ENCODE measurements around the gene RESP18. TPM values are rescaled to one million over a fixed set of nuclear protein-coding genes. Genes with fewer than 3 reads are reported as not detected.
"Not testable (repeated sequence)": the region's sequence is repeated elsewhere in the genome, so short reads cannot be mapped to it uniquely, and the experiment has no call there.

Gene RESP18
- total RNA-seq, 1 donor from 2014 or later = not detected

DNA sequence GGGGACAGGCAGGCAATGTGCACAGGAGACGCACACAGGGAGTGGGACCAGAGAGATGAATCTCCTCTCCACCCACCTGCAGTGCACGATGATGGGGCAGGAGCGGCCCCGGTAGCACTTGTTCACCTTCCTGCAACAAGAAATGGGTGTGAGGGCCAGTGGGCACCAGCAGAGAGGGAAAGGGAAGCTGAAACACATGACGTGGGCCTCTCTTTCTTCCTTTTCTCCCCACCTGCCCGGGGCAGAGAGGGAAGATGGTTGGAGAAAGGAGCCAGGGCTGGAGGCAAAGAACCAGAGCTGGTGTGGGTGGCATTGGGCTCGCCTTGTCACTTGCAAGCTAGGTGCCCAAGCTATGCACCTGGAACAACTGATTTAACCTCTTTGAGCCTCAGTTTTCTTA is 41.1 kb downstream of the RESP18 start:
- ATAC-seq = no peak

DNA sequence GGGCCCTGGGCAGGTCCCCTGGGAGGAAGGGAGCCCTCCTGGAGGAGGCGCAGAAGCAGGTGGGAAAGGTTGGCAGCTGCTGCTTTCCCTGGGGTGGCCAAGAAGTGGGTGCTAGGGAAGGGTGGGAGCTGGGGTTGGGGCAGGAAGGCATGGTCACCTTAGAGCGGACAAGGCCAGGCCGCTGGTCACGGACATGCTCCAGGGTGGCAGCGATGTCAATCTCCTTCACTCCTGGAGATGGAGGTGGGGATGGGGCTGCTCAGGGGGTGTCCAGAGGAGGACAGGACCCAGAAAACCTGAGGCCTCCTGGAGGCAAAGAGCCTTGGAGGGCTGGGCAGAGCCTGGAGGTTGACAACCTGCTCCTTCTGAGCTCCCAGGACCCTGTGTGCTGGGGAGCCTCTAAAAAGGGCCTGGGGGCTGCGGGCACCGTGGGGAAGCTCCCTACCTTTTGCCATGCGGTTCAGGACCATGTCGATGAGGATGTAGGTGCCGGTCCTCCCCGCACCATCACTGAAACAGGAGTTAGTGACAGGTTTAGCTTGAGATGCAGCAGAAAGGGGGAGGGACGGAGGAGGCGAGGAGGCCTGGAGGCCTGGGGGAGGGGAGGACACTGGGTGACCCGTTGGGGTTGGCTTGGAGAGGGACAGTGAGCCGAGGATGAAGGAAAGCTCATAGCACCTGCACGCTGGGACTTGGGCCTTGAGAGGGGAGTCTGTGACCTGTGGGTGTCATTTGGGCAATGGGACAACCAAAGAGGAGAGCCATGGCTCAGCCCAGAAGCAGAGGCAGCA is 42.0 kb downstream of the RESP18 start:
- ATAC-seq = no peak

DNA sequence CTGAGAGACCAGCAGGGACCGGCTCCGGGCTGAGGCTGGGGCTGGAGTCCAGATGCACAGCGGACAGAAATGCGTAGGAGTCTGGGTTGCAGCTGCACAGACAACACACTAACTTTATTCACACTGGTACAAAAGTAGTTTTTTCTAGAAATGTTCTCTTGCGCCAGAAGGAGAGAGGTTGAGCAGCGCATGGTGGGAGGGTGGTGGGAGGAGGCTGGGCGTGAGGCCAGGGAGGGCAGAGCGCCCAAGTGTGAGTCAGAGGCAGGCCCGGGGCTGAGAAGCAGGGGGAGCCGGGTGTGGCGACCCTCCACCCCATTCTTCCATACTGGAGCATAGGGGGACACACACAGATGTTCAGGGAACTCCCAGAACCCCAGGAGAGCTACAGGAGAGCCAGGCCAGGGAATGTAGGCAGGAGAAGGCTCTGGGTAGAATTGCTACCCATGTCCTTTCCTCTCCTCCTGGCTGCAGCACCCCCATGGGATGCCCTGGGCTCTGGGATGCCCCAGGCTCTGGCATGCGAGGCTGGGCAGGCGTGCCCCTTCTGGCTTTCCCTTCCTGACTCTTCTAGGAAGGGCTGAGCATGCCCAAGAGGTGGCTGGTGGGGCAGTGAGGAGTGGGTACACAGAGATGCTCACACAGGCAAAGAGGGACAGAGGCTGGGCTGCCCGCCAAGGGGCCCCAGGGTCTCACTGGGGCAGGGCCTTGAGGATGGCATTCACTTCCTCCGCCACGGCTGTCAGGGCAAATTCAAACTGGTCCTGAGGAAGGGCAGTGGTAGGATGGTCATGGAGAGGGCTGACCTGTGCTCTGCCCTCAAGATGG is 42.8 kb downstream of the RESP18 start:
- ATAC-seq = peak; percentile 21

DNA sequence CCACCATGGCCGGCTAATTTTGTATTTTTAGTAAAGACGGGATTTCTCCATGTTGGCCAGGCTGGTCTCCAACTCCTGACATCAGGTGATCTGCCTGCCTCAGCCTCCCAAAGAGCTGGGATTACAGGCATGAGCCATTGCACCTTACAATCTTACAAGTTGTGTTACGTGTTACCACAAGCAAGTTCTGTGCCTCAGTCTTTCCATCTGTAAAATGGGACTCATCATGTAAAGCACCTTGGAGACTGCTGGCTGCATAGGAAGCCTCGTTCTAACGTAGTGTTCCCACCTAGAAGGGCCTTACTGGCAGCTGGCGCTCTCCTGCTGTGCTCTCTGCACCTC is 43.4 kb downstream of the RESP18 start:
- ATAC-seq = no peak

DNA sequence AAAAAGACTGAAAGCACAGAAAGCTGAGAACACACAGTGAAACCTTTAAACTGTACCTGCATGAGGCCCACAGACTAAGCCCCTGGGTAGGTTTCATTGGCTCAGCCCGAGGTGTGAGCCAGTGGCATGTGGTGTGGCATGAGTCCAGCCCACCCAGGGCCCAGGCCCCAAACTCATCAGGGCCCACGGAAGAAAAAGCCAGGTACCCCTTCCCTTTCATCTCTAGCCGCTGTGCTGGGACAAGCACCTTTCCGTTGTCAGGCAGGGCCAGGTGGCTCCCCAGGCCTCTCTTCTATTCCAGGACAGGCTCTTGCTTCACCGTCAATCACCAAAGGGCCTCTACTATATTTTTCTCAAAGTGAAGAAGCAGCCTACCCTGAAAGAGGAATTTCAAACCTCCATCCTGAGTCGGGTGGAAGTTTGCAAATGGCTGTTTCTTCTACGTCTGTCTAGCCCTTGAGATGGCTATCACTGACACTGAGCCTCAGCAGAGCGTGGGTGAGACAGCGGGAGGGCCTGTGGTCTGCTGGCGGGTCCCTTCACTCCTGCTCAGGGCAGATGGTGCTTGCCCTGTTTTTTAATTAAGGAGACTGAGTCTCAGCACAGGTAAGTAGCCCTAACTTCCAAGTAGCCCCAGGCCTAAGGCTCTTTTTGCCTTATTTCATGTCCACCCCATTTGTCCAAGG is 44.8 kb downstream of the RESP18 start:
- no peak for ATAC-seq

DNA sequence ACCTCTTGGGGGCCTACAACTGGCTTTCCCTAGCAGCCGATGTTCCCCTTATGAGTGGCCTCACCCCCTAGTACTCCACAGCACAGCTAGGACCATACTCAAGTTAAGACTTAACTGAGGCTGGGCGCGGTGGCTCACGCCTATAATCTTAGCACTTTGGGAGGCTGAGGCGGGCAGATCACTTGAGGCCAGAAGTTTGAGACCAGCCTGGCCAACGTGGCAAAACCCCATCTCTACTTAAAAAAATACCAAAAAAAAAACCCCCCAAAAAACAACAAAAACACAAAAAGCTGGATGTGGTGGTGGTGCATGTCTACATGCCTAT is 45.5 kb downstream of the RESP18 start:
- ATAC-seq = not testable (repeated sequence)

DNA sequence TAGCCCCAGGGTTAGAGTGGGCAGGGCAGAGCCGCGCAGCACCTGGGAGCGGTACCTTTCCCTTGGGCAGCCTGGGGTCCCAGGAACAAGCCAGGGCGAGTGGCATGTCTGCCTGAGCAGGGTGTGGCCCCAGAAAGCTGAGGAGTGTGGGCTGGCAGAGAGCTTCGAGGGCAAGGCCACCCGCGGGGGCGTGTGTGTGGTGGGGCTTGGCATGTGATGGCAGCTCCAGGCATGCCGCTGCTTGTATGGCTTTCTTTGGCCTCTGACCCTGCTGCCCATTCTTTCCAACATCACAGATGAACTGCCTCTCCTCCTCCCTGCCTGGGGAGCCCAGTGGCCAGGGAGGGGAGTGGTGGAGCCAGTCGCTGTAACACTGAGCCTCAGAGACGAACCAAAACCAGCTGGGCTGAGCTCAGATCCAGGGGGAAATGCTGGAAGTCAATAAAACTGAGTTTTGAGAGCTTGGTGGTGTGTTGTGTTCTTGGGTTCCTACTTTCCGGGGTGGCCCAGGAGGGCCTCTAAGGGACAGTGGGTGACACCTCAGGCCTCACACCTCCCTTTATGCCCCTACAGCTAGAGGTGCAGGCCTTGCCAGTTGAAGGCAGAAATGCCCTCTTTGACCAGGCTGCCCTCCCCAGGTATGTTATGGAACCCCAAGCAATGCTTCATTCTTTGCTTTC is 46.0 kb downstream of the RESP18 start:
- ATAC-seq = peak; percentile 68

DNA sequence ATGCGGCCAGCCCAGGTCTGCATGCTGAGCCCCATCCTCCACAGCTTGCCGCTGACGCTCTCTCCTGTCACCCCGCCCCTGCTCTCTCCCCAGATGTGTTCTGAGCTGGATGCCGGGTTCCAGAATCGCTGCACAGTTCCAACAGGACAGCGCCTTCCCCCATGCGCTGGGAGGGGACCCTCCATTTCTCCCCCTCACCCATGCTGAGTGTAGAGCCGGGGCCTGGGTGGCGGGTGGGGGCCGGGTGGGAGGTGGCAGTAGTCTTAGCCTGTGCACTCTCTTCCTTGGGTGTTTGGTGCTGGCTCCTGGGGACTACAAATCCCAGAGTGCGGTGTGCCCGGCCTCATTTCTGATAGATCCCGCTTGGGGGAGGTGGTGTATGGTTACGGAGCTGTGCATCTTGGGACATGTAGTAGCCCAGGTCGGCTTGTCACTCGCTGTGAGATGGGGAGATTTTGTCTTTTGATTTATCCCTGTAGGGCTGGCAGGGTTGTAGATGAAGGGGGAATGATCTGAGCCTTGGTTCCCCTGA is 46.6 kb downstream of the RESP18 start:
- ATAC-seq = peak; percentile 72

DNA sequence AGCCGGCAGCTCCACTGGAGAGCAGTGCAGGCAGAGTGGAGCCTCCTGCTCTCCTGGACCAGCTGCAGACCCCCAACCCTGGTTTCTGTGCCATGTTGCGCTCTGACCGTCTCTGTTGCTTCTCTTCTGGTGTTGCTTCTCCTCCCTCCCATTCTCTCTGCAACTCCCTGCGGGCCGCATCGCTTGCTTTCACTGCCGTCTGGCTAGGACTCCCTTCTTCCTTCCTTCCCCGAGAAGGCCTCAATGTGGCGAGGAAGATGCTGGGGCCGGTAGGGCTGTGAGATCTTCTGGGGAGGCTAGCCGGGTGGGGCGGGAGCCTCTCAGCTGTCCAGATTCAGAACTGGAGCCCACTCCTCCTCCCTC is 47.2 kb downstream of the RESP18 start:
- no peak for ATAC-seq

DNA sequence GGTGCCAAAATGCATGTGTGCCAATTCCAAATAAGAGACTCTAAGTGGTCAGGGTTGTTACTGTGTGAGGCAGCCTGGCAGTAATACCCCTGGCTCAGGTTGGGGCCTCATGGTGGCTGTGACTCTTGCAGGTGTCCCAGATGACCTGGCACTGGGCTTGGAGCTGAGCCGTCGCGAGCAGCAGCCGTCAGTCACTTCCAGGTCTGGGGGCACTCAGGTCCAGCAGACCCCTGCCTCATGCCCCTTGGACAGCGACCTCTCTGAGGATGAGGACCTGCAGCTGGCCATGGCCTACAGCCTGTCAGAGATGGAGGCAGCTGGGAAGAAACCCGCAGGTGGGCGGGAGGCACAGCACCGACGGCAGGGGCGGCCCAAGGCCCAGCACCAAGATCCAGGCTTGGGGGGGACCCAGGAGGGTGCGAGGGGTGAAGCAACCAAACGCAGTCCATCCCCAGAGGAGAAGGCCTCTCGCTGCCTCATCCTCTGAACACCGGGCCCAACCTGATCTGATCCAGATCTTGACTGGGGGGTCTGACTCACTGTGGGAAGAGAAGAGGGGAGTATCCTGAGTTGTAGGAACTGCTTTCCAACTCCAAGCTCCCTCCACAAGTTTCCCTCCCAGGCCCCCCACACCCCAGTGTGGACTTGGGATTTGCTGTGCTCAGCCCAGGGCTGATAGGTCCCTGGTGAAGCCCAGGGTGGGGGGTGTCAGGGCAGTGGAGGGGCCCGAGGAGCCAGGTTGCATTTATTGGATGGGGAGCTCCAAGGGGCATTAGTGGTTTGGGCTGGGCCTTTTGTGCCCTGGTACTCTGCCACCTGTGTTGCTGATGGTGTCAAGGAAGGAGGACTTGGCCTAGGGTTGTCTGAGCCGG is 47.8 kb downstream of the RESP18 start:
- no peak for ATAC-seq

DNA sequence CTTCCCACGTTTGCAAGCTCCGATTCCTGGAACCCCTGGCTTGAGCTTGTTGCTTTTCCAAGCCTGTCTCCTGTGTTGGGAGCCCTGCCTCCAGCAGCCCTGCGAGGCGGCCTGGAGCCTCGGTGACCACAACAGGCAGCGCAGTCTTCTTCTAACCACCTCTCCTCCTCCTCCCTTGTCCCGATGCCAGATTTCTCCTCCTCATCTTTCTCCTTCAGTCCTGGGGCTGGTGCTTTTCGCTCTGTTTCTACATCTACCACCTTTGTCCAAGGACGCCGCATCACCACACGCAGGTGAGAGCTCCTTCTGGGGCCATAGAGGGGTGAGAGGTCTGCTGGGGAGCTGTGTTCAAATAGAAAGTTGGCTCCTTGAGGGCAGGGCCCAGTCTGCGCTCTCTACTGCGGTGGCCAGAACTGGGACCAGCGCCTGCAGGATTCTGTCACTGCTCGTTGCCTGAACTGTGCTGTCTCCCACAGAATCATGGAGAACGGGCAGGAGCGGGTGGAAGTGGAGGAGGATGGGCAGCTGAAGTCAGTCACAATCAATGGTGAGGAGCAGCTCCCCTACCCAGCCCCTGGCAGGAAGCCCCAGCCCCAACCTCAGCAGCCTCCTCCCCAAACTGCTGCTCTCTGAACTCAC is 49.5 kb downstream of the RESP18 start:
- ATAC-seq = no peak

DNA sequence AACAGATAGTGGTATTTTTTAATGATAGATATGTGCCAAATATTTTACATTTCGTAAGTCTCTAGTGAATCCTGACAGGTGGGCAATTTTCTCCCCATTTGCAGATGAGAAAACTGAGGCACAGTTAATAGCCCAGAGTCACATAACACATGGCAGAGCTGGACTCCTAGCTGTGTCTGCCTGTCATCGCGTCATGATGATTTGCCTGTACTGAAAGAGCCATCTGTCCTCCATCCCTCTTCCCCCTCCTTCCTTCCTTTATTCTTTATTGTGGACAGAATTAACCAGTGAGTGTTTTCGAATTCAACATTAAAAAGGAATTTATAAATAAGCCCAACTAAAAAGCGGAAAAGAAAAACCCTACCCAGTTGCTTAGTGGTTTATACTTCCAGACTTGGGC is 50.2 kb downstream of the RESP18 start:
- no peak for ATAC-seq

DNA sequence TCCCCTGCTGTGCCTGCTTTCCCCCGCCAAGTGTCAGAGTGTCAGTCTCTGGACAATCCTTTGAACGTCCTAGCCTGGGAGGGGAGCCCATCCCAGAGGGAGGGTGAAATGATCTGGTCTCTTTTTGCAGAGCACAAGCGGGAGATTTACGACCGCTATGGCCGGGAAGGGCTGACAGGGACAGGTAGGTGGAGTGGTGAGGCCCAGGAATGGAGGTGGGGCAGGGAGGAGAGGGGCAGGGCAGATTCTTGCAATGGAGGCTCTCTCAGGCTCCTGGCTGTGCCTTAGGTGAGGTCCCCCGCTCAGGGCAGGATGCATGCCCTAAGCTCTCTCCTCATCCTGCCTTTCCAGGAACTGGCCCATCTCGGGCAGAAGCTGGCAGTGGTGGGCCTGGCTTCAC is 51.0 kb downstream of the RESP18 start:
- ATAC-seq = no peak

DNA sequence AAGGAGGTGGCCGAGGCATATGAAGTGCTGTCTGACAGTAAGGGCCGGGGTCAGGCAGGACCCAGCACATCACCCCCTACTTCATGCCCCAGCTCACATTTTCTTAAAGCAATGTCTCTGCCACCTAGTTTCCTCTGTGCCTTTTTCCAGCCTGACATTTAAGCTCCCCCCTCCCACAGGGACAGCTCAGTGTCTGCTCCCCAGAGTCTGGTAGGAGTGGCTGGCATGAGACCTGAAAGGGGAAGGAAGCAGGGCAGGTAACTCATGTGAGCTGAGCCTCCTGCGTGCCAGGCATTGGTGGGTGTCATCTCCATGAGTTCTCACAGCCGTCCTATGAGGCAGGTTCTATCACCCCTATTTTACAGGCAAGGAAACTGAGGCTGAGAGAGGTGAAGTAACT is 51.9 kb downstream of the RESP18 start:
- no peak for ATAC-seq

DNA sequence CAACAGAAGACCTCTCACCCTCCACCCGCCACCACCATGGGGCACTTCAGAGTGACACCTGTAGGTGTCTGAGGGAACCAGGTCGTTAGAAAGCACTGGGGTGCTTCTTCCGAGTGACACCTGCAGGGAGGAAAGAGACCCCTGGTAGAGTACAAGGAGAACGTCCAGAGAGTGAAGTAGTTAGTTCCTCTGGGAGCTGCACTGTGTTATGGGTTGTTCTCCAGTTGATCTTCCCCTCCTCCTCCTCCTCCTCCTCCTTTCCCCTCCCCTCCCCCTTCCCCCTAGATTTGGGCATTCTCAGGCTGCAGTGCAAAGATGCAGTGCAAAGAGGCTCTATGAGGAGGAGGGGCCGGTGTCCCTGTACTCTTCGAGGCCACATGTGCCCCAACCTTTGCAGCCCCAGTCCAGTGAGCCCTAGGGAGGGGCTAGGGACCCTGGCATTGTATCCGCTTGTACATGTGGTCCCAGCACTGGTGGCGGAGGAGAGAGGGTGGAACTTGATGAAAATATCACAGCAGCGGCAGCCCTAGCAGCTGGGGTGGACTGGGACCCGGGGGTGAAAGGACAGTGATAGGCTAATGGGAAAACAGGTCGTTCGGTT is 52.5 kb downstream of the RESP18 start:
- ATAC-seq = no peak

DNA sequence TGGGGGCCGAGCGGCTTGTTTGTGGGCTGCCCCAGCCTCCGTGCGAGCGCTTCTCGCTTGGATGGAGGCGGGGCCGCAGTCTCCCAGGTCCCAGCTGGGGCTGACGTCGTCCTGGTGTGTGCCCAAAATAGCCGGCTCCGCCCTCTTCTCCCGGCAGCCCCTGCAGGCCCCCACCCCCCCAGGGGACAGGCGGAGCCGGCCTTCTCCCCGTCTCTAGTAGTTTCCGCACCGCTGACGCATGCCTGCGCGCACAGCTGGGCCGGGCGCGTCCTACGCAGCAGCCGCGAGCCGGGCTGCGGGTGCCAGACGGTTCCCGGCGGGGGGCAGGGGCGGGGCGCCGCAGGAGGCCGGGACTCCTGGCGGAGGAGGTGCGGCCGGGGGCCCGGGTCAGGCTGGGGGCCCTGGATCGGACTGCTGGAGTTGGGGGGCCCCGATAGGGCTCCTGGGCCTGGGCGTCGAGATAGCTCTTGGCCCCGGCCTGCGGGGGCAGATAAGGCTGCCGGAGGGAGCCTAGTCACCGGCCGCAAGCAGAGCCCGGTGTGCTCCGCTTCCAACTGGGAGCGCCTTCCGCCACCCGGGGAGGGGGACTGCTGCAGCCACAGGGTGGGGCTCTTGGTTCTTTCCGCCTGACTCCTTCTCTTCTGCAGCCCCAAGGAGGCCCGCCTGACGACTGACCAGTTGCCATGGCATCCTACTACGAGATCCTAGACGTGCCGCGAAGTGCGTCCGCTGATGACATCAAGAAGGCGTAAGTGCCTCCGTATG is 53.2 kb downstream of the RESP18 start, which contains the start of gene DNAJB2:
Gene DNAJB2, plus strand, starts transcription at position 216 of the 765 bp plus-strand sequence. Its CDS starts 468 bp downstream, at position 684.
- ATAC-seq = peak; percentile 94

DNA sequence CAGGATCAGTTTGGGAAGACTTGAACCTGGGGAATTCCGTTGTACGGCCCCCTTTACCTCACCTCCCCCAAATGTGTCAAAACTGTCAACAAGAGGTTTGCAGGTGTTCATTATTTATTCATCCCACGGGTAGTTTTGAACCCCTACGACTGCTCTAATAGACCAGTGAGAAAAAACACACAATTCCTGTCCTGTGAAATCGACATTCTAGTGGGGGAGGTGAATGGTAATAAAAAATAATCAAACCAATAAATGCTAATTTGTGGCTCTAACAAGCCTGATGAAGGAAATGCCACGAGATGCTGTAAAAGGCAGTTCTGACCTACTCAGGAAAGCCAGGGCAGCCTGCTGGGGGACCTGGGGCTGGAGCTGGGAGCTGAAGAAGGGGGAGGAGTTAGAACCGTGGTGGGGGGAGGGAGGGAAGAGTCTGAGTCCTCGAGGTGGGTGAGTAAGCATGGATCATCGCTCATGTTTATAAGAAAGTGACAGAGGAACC is 53.8 kb downstream of the RESP18 start:
- no peak for ATAC-seq

DNA sequence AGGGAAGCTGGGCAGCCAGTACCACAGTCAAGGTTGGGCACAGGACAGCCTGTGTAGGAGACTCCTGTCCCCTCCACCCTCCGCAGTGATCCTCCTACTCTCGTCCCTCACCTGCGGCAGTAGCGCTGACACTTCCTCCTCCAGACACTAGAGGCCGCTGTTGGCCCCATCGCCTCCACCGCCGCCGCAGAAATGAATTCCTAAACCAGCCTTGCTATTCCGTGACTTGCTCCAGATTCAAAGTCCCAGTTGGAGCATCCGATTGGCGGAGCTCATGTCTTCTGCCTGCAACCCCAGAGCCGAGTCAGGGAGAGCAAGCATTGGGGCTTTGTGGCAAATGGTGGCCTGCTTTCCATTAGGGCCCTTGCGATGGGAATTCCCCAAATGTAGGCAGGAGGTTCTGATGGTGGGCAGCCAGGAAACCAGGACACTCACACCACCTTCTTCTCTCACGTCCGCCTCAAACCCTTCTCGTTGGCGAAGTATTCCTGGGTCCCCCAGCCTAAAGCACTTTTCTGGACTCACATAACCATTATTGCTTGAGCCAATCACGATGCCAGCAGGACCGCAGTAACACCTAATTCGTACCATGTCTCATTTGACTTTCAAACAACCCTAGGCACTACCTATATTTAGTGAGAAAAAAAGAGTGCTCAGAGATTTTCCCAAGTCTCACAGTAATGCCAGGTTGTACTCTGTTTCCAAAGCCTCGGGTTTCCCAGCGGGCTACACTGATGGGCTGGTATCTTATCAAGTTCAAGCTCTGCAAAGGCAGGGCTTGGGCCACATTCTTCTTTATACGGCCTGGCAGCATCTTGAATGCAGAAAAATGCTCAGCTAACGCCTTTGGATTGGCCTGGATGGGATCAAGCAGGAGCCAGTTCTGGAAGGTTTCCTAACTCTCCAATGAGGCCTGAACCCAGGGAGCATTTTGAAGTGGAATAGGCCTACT is 54.6 kb downstream of the RESP18 start:
- peak; percentile 30 for ATAC-seq
